Prostate gland (tissue), 2 donors: ENCODE data around the gene PPA1. TPM values are rescaled to one million over a fixed set of nuclear protein-coding genes. Genes with fewer than 3 reads are reported as not detected.

Source experiments
- DNase-seq: peaks from one replicate; pipeline ENCODE4 v3.0.0-alpha.2; 2019; ENCODE audit warnings: low spot score
- H3K27ac ChIP-seq, 2 donors: fragments of 200-600 bp; sonication (generic); 2 replicates each; pipeline ENCODE4 v1.5.1; 2017 to 2019
- H3K27me3 ChIP-seq: fragments of 200-600 bp; sonication (generic); replicated peaks from 2 replicates; pipeline ENCODE4 v1.5.1; 2019; ENCODE audit not compliant: insufficient read depth
- H3K36me3 ChIP-seq, 2 donors: fragments of 200-600 bp; sonication (generic); 1 replicate in 1 of 2; 2 replicates in 1 of 2; pipeline versions ENCODE4 v1.5.1 to v1.8.1; 2017 to 2019
- H3K4me1 ChIP-seq: fragments of 200-600 bp; sonication (generic); replicated peaks from 2 replicates; pipeline ENCODE4 v1.5.1; 2019
- H3K4me3 ChIP-seq, 2 donors: fragments of 200-600 bp; sonication (generic); 2 replicates each; pipeline ENCODE4 v1.5.1; 2017 to 2019
- H3K9me3 ChIP-seq: fragments of 200-600 bp; sonication (generic); 2 replicates; pipeline ENCODE4 v1.5.1; 2017
- CTCF ChIP-seq, 4 experiments: fragments of 200-600 bp in 2 of 4; fragments of 450-650 bp in 2 of 4; sonication (generic) in 2 of 4; IDR thresholded peaks; 1 replicate in 3 of 4; 2 replicates in 1 of 4; pipeline ENCODE4 v1.5.1; 2016 to 2019; ENCODE audit warnings: antibody characterized with exemption in 4 of 4, mild to moderate bottlenecking in 2 of 4, moderate library complexity in 2 of 4
- POLR2A ChIP-seq: fragments of 450-650 bp; IDR thresholded peaks from one replicate; pipeline ENCODE4 v1.6.1; 2016; ENCODE audit warnings: antibody characterized with exemption, mild to moderate bottlenecking
- POLR2AphosphoS5 ChIP-seq: sonication (generic); formaldehyde crosslinking; IDR thresholded peaks from one replicate; pipeline ENCODE4 v1.6.1; 2017; ENCODE audit warnings: antibody characterized with exemption
- WGBS: methylation state at CpG from one replicate; pipeline ENCODE4 v1.1.5; 2018; 5-methylcytosine and 5-hydroxymethylcytosine counted together
- intact Hi-C: fragments of 100-400 bp; cut with DNase I; formaldehyde crosslinking; loops from one replicate; pipeline ENCODE4 v1.14.2; 2022
- total RNA-seq, 2 donors: library from RNA; depleted of rRNA; stranded (reverse); fragments of >200 nt; gene quantifications; one replicate each; pipeline ENCODE4 v1.1.0, GENCODE V29; 2016

The PPA1 gene
- total RNA-seq, 2 donors from 2014 or later = 79.4 to 109 TPM

- intact Hi-C loops = no loop called here
- peak; percentile 10 for DNase-seq
- H3K36me3 ChIP-seq = no peaks in the 10 kb centered on the region
- no peak overlapping the region for H3K4me3 ChIP-seq
- no peak overlapping the region for H3K27ac ChIP-seq
- no peaks in the 10 kb centered on the region for H3K4me1 ChIP-seq
- H3K27me3 ChIP-seq = no peaks in the 10 kb centered on the region
- TF ChIP-seq POLR2AphosphoS5 = no peak
- no peak for TF ChIP-seq CTCF (IDR thresholded peaks at IDR 0.05)
- TF ChIP-seq POLR2A = no peak
- WGBS = 23% methylated on average over 66 of the region's 73 CpGs
- H3K9me3 ChIP-seq = no peaks in the 10 kb centered on the region
These were observed 22.4 kb upstream of the PPA1 start for GRCh38 chr10:70255329-70256299.

- DNase-seq = no peak
- Histone ChIP-seq H3K4me1 (no peaks in the 10 kb centered on the region), H3K4me3 (no peak overlapping the region), H3K36me3 (no peaks in the 10 kb centered on the region), H3K27me3 (no peaks in the 10 kb centered on the region), H3K27ac (no peak overlapping the region), H3K9me3 (no peaks in the 10 kb centered on the region)
- WGBS = 69% methylated on average over 40 of the region's 40 CpGs
- intact Hi-C loops = no loop called here
- TF ChIP-seq POLR2A (no peak), CTCF (IDR thresholded peaks at IDR 0.05) (no peak), POLR2AphosphoS5 (no peak)
These were observed 21.6 kb upstream of the PPA1 start for GRCh38 chr10:70254778-70255328.

- intact Hi-C loops = no loop called here
- no peak for DNase-seq
- no peak for TF ChIP-seq POLR2A
- no peak for TF ChIP-seq POLR2AphosphoS5
- TF ChIP-seq CTCF (IDR thresholded peaks at IDR 0.05) = no peak
- Histone ChIP-seq H3K27ac (no peak overlapping the region), H3K4me3 (no peak overlapping the region), H3K4me1 (no peaks in the 10 kb centered on the region), H3K27me3 (no peaks in the 10 kb centered on the region), H3K36me3 (no peaks in the 10 kb centered on the region), H3K9me3 (no peaks in the 10 kb centered on the region)
- whole genome bisulfite sequencing = 71% methylated on average over 14 of the region's 14 CpGs
These were observed 20.9 kb upstream of the PPA1 start for GRCh38 chr10:70253878-70254765.

- Histone ChIP-seq H3K4me3 (no peak overlapping the region), H3K4me1 (no peaks in the 10 kb centered on the region), H3K27me3 (no peaks in the 10 kb centered on the region), H3K36me3 (no peaks in the 10 kb centered on the region), H3K9me3 (no peaks in the 10 kb centered on the region), H3K27ac (no peak overlapping the region)
- intact Hi-C loops = no loop called here
- 80% methylated on average over 11 of the region's 11 CpGs for WGBS
- DNase-seq = no peak
- TF ChIP-seq CTCF (IDR thresholded peaks at IDR 0.05) = no peak
- no peak for TF ChIP-seq POLR2AphosphoS5
- TF ChIP-seq POLR2A = no peak
These were observed 17.9 kb upstream of the PPA1 start for GRCh38 chr10:70250961-70251680.
